ENCODE results near the gene TMEM154. TPM values are rescaled to one million over a fixed set of nuclear protein-coding genes. Genes with fewer than 3 reads are reported as not detected.

Gene TMEM154, protein sequence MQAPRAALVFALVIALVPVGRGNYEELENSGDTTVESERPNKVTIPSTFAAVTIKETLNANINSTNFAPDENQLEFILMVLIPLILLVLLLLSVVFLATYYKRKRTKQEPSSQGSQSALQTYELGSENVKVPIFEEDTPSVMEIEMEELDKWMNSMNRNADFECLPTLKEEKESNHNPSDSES
- total RNA-seq = 10 to 100 TPM; 11.5 to 12.5 TPM
- polyA plus RNA-seq = 35.1 TPM

DNA sequence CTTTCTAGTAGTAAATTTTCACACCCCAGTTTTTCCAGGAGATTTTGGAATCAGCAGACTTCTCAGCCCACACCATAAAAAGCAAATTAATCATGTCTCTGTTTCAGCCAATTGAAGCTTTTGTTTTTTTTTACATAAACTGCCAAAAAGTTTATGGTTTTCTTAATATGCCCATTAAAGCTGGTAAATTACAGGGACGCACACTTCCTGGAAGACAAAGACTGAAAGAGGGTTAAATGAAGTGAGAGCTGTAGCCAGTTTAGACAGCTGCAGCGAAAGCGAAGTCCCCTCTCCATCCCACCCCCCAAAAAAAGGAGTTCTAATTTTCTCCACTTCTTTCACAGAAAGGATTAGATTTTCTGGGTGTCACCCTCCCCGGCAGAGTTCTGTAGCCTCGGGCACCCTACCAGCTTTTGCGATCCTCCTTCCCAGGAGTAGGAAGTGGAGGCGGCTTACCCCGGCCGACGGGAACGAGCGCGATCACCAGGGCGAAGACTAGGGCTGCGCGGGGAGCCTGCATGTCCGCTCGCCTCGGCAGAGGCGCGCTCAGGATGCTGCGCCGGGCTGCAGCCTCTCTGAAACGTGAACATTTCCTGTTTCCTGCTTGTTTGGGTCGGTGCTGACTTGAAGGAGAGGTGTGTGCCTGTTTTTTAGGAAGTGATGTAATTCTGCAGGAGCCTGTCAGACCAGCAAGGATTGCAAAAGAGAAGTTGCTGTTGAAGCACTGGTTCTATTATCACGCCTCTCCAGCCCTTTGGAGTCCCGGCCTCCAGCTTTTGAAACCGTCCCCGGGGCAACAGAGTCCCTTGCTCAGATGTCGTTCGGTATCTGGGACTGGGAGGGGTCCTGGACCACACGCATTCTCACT lies at the start of gene TMEM154:
TSS of gene TMEM154 (minus strand) at position 584 of the 868 bp plus-strand sequence. CDS start at position 520, 64 bp downstream.
- Histone ChIP-seq H3K36me3 (ENCODE audit: insufficient read depth, low read length) (no peaks in the 10 kb centered on the region), H3K4me1 (ENCODE audit: insufficient read depth, low read length) (peaks cover 18% of the 10 kb centered on the region), H3K27ac (ENCODE audit: low read depth, low read length) (peak within 1 kb of the TSS; percentile 60), H3K4me3 (ENCODE audit: low read length) (peak within 1 kb of the TSS; percentile 80), H3K27me3 (ENCODE audit: insufficient read depth, low read length, poor library complexity, severe bottlenecking) (no peaks in the 10 kb centered on the region), H3K9me3 (ENCODE audit: low read length) (no peaks in the 10 kb centered on the region)
- ChIA-PET CTCF (interaction anchor here (0.5 to 1.6 kb wide), 6 partner anchors 16 to 178 kb away, joined by 3 to 5 read pairs (median 4); no protein-coding TSS in a partner anchor), POLR2A (interaction anchor here (0.7 to 2.3 kb wide), 4 partner anchors 16 to 391 kb away, joined by 3 to 22 read pairs (median 6); partner anchors contain the start of genes ARFIP1, FBXW7 and TIGD4)
- no peaks in the 10 kb centered on the region for H3K9me3 Mint-ChIP-seq
- peak within 1 kb of the TSS; percentile 92 to 98 (median 95) for H3K4me3 Mint-ChIP-seq
- H3K4me1 Mint-ChIP-seq = peaks cover 41 to 54% (median 53%) of the 10 kb centered on the region in 3 donors
- H3K27ac Mint-ChIP-seq = peak within 1 kb of the TSS; percentile 69 to 99 (median 94)
- DNase-seq = peak; percentile 53 to 80 (median 71)
- peaks cover 0 to 13% (median 2%) of the 10 kb centered on the region in 3 donors for H3K36me3 Mint-ChIP-seq
- peaks cover 0 to 1% of the 10 kb centered on the region in 2 donors for H3K27me3 Mint-ChIP-seq

DNA sequence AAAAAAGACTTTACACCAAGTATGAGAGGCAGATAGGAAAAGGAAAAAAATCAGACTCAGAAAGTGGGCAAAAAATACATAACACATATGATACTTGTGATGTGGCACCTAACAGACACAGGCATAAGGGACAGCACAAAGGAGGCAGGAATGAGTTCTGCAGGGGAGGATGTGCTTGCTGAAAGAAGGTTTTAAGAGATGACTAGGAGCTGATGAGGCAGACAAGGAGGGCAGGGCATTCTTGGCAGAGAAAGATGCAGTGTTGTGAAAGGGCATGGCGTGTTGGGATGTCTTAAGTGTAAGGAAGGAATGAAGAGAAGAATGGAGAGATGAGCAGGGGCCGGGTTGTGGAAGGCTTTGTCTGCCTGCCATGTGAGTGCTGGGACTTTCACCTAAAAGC lies 49.7 kb upstream of the TMEM154 start:
- H3K27ac Mint-ChIP-seq = no peak overlapping the region
- POLR2A ChIA-PET = no interaction called here

DNA sequence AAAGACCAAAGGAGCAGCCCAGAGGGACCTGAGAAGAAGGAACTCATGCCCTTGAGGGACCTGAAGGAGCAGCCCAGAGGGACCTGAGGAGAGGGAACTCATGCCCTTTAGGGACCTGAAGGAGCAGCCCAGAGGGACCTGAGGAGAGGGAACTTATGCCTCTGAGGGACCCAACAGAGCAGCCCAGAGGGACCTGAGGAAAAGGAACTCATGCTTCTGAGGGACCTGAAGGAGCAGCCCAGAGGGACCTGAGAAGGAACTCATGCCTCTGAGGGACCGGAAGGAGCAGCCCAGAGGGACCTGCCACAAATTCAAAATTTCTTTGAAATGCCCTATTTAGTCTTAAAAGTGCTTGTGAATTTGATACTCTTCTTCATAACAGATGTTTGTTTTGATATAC lies 48.5 kb upstream of the TMEM154 start:
- Mint-ChIP-seq H3K4me1 (no peaks in the 10 kb centered on the region), H3K4me3 (no peak overlapping the region), H3K27me3 (peaks cover 0 to 12% of the 10 kb centered on the region in 2 donors), H3K36me3 (peaks cover 0 to 1% (median under 1%) of the 10 kb centered on the region in 3 donors), H3K9me3 (no peaks in the 10 kb centered on the region), H3K27ac (no peak overlapping the region)
- no peak overlapping the region for H3K4me3 ChIP-seq (ENCODE audit: low read length)
- no peak overlapping the region for H3K27ac ChIP-seq (ENCODE audit: low read depth, low read length)
- no peaks in the 10 kb centered on the region for H3K9me3 ChIP-seq (ENCODE audit: low read length)
- POLR2A ChIA-PET = no interaction called here
- no peaks in the 10 kb centered on the region for H3K27me3 ChIP-seq (ENCODE audit: insufficient read depth, low read length, poor library complexity, severe bottlenecking)
- CTCF ChIA-PET = interaction anchor here (0.9 kb wide), 1 partner anchor 8 kb away, joined by 4 read pairs; no protein-coding TSS in a partner anchor
- DNase-seq = no peak
- H3K4me1 ChIP-seq (ENCODE audit: insufficient read depth, low read length) = no peaks in the 10 kb centered on the region
- no peaks in the 10 kb centered on the region for H3K36me3 ChIP-seq (ENCODE audit: insufficient read depth, low read length)

More for the DNA sequence above, 49.7 kb upstream of the TMEM154 start:
- H3K4me3 ChIP-seq (ENCODE audit: low read length) = no peak overlapping the region
- no peak overlapping the region for H3K4me3 Mint-ChIP-seq
- no peaks in the 10 kb centered on the region for H3K9me3 ChIP-seq (ENCODE audit: low read length)
- no peaks in the 10 kb centered on the region for H3K4me1 ChIP-seq (ENCODE audit: insufficient read depth, low read length)
- peaks cover 1 to 12% of the 10 kb centered on the region in 2 donors for H3K27me3 Mint-ChIP-seq
- no peak overlapping the region for H3K27ac ChIP-seq (ENCODE audit: low read depth, low read length)
- CTCF ChIA-PET = no interaction called here
- no peaks in the 10 kb centered on the region for H3K4me1 Mint-ChIP-seq
- no peaks in the 10 kb centered on the region for H3K9me3 Mint-ChIP-seq
- DNase-seq = no peak
- no peaks in the 10 kb centered on the region for H3K36me3 ChIP-seq (ENCODE audit: insufficient read depth, low read length)
- H3K27me3 ChIP-seq (ENCODE audit: insufficient read depth, low read length, poor library complexity, severe bottlenecking) = no peaks in the 10 kb centered on the region
- H3K36me3 Mint-ChIP-seq = peaks cover 0 to 1% (median 0%) of the 10 kb centered on the region in 3 donors

DNA sequence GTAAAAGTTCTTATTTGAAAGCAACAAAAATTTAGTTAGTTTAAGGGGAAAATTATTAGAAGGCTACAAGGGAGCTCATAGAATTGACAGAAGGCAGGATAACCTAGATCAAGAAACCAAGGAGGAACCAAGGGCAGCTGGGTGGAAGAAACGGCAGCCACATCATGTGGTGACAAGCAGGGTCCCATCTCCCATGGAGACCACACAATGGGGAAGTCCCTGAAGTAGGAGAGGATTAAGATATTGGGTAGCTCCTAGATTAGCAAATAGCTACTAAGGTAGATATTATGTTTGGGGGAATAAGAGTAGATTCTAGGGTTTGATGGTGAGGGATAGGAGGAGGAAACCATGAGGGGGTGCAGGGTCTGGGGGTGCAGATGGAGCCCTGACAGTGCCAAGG lies 48.0 kb upstream of the TMEM154 start:
- H3K27me3 ChIP-seq (ENCODE audit: insufficient read depth, low read length, poor library complexity, severe bottlenecking) = no peaks in the 10 kb centered on the region
- no peaks in the 10 kb centered on the region for H3K36me3 ChIP-seq (ENCODE audit: insufficient read depth, low read length)
- ChIA-PET CTCF (interaction anchor here (0.9 kb wide), 1 partner anchor 8 kb away, joined by 4 read pairs; no protein-coding TSS in a partner anchor), POLR2A (no interaction called here)
- H3K4me3 ChIP-seq (ENCODE audit: low read length) = no peak overlapping the region
- no peaks in the 10 kb centered on the region for H3K4me1 Mint-ChIP-seq
- H3K27ac ChIP-seq (ENCODE audit: low read depth, low read length) = no peak overlapping the region
- no peaks in the 10 kb centered on the region for H3K9me3 ChIP-seq (ENCODE audit: low read length)
- peaks cover 0 to 16% of the 10 kb centered on the region in 2 donors for H3K27me3 Mint-ChIP-seq
- peaks cover 0 to 4% (median 1%) of the 10 kb centered on the region in 3 donors for H3K36me3 Mint-ChIP-seq
- H3K27ac Mint-ChIP-seq = no peak overlapping the region
- no peak overlapping the region for H3K4me3 Mint-ChIP-seq
- H3K4me1 ChIP-seq (ENCODE audit: insufficient read depth, low read length) = no peaks in the 10 kb centered on the region
- DNase-seq = no peak
- no peaks in the 10 kb centered on the region for H3K9me3 Mint-ChIP-seq

DNA sequence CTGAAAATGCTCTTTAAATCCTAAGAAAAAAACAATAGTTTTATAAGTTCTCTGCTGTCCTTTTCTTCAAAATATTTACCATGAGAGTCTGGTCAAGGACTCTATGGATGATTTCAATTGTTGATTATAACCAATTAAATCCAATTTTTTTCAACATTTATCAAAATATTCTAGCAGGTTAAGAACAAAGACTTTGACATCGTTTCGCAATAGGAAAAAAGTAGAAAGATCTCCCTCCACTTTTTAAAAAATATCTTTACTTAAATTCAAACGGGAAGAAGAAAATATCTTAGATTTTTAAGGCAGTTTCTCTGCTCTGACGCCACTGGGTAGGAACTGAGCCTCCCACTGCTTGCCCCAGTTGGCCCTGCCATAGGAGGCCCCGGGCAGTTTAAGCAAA lies 44.7 kb upstream of the TMEM154 start:
- Mint-ChIP-seq H3K27me3 (peaks cover 0 to 21% of the 10 kb centered on the region in 2 donors), H3K27ac (no peak overlapping the region), H3K4me1 (no peaks in the 10 kb centered on the region), H3K36me3 (peaks cover 0 to 4% (median 1%) of the 10 kb centered on the region in 3 donors), H3K4me3 (no peak overlapping the region), H3K9me3 (no peaks in the 10 kb centered on the region)
- Histone ChIP-seq H3K27me3 (ENCODE audit: insufficient read depth, low read length, poor library complexity, severe bottlenecking) (no peaks in the 10 kb centered on the region), H3K9me3 (ENCODE audit: low read length) (no peaks in the 10 kb centered on the region), H3K27ac (ENCODE audit: low read depth, low read length) (no peak overlapping the region), H3K4me3 (ENCODE audit: low read length) (no peak overlapping the region), H3K4me1 (ENCODE audit: insufficient read depth, low read length) (no peaks in the 10 kb centered on the region), H3K36me3 (ENCODE audit: insufficient read depth, low read length) (no peaks in the 10 kb centered on the region)
- no peak for DNase-seq
- CTCF ChIA-PET = no interaction called here
- POLR2A ChIA-PET = no interaction called here

DNA sequence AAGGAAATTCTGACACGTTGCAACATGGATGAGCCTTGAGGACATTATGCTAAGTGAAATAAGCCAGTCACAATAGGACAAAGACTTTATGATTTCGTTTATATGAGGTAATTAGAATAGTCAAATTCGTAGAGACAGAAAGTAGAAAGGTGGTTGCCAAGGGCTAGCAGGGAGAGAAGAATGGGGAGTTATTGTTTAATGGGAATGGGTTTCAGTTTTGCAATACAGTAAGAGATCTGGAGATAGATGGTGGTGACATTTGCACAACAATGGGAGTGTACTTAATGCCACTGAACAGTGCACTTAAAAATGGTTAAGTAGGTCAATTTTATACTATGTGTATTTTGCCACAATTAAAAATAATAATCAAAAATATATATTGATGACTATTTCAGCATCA lies 43.4 kb upstream of the TMEM154 start:
- Mint-ChIP-seq H3K36me3 (peaks cover 0 to 4% (median 1%) of the 10 kb centered on the region in 3 donors), H3K27ac (no peak overlapping the region), H3K9me3 (no peaks in the 10 kb centered on the region), H3K4me1 (no peaks in the 10 kb centered on the region), H3K4me3 (no peak overlapping the region), H3K27me3 (peaks cover 0 to 21% of the 10 kb centered on the region in 2 donors)
- H3K27ac ChIP-seq (ENCODE audit: low read depth, low read length) = no peak overlapping the region
- H3K27me3 ChIP-seq (ENCODE audit: insufficient read depth, low read length, poor library complexity, severe bottlenecking) = no peaks in the 10 kb centered on the region
- no peak overlapping the region for H3K4me3 ChIP-seq (ENCODE audit: low read length)
- CTCF ChIA-PET = interaction anchor here (1.0 kb wide), 1 partner anchor 13 kb away, joined by 3 read pairs; no protein-coding TSS in a partner anchor
- POLR2A ChIA-PET = no interaction called here
- H3K36me3 ChIP-seq (ENCODE audit: insufficient read depth, low read length) = no peaks in the 10 kb centered on the region
- H3K4me1 ChIP-seq (ENCODE audit: insufficient read depth, low read length) = no peaks in the 10 kb centered on the region
- H3K9me3 ChIP-seq (ENCODE audit: low read length) = no peaks in the 10 kb centered on the region
- DNase-seq = no peak

- Histone ChIP-seq H3K9me3 (ENCODE audit: low read length) (no peaks in the 10 kb centered on the region), H3K27me3 (ENCODE audit: insufficient read depth, low read length, poor library complexity, severe bottlenecking) (no peaks in the 10 kb centered on the region), H3K4me3 (ENCODE audit: low read length) (no peak overlapping the region), H3K36me3 (ENCODE audit: insufficient read depth, low read length) (no peaks in the 10 kb centered on the region), H3K27ac (ENCODE audit: low read depth, low read length) (no peak overlapping the region), H3K4me1 (ENCODE audit: insufficient read depth, low read length) (no peaks in the 10 kb centered on the region)
- Mint-ChIP-seq H3K36me3 (peaks cover 0 to 14% (median 0%) of the 10 kb centered on the region in 3 donors), H3K27ac (no peak overlapping the region), H3K4me3 (no peak overlapping the region), H3K27me3 (peaks cover 0 to 12% of the 10 kb centered on the region in 2 donors), H3K9me3 (peaks cover under 1 to 10% (median 5%) of the 10 kb centered on the region in 5 donors), H3K4me1 (no peaks in the 10 kb centered on the region)
- ChIA-PET CTCF (no interaction called here), POLR2A (no interaction called here)
- no peak for DNase-seq
These were observed 40.2 kb upstream of the TMEM154 start for GRCh38 chr4:152719801-152720556.
